HepG2 (cell line): ENCODE data around the gene NUTF2. TPM values are rescaled to one million over a fixed set of nuclear protein-coding genes. Genes with fewer than 3 reads are reported as not detected.

ENCODE experiments used
- ARID5B ChIP-seq: IDR thresholded peaks from 2 replicates; pipeline ENCODE4 v1.4.0; 2020; ENCODE audit warnings: mild to moderate bottlenecking, missing genetic modification reagents
- DNMT1 ChIP-seq: sonication (generic); formaldehyde crosslinking; IDR thresholded peaks from 2 replicates; pipeline ENCODE4 v1.5.1; 2020; ENCODE audit warnings: mild to moderate bottlenecking, missing genetic modification reagents
- ELF1 ChIP-seq: sonication (generic); formaldehyde crosslinking; IDR thresholded peaks from 2 replicates; pipeline ENCODE4 v1.4.0; 2020; ENCODE audit warnings: missing genetic modification reagents
- HMGXB4 ChIP-seq, 2 experiments: sonication (generic) in 1 of 2; formaldehyde crosslinking in 1 of 2; IDR thresholded peaks; 2 replicates each; pipeline versions ENCODE4 v1.4.0 to v1.6.1; 2018 to 2020; ENCODE audit warnings: missing genetic modification reagents in 2 of 2, borderline replicate concordance in 1 of 2, low read depth in 1 of 2, mild to moderate bottlenecking in 1 of 2, missing biosample characterization in 1 of 2
- HOXA7 ChIP-seq: sonication (generic); formaldehyde crosslinking; IDR thresholded peaks from 2 replicates; pipeline ENCODE4 v1.8.1; 2022; ENCODE audit warnings: mild to moderate bottlenecking, missing genetic modification reagents, moderate library complexity
- IKZF1 ChIP-seq: fragments of 450-650 bp; IDR thresholded peaks from 2 replicates; pipeline ENCODE4 v1.7.1; 2016
- MEIS1 ChIP-seq: sonication (generic); formaldehyde crosslinking; IDR thresholded peaks from 2 replicates; pipeline ENCODE4 v1.9.0; 2021; ENCODE audit warnings: mild to moderate bottlenecking, missing genetic modification reagents, moderate library complexity, borderline replicate concordance
- NFKBIZ ChIP-seq: IDR thresholded peaks from 2 replicates; pipeline ENCODE4 v1.6.1; 2018; ENCODE audit warnings: missing genetic modification reagents, missing compliant biosample characterization
- NONO ChIP-seq, 2 experiments: fragments of 450-650 bp in 1 of 2; sonication (generic) in 1 of 2; formaldehyde crosslinking in 1 of 2; IDR thresholded peaks in 1 of 2; conservative IDR thresholded peaks in 1 of 2; 2 replicates each; pipeline versions ENCODE4 v1.6.1 to v1.8.0; 2017 to 2022; ENCODE audit warnings: mild to moderate bottlenecking in 1 of 2, missing genetic modification reagents in 1 of 2, moderate library complexity in 1 of 2
- PBX3 ChIP-seq: sonication (generic); formaldehyde crosslinking; IDR thresholded peaks from 2 replicates; pipeline ENCODE4 v1.8.1; 2023; ENCODE audit warnings: missing genetic modification reagents, inconsistent platforms, borderline replicate concordance
- U2AF2 ChIP-seq: fragments of 200-400 bp; formaldehyde crosslinking; IDR thresholded peaks from 2 replicates; pipeline ENCODE4 v1.6.1; 2017; ENCODE audit warnings: low read depth, mild to moderate bottlenecking, low read length
- ZFP90 ChIP-seq: sonication (generic); formaldehyde crosslinking; IDR thresholded peaks from 2 replicates; pipeline ENCODE4 v1.8.0; 2022; ENCODE audit warnings: missing genetic modification reagents, mild to moderate bottlenecking, inconsistent platforms, borderline replicate concordance
- ZNF18 ChIP-seq: sonication (generic); formaldehyde crosslinking; IDR thresholded peaks from 2 replicates; pipeline ENCODE4 v1.8.0; 2022; ENCODE audit warnings: mild to moderate bottlenecking, missing genetic modification reagents; ENCODE audit not compliant: insufficient replicate concordance
- ZNF180 ChIP-seq: sonication (generic); formaldehyde crosslinking; IDR thresholded peaks from 2 replicates; pipeline ENCODE4 v1.4.0; 2020; ENCODE audit warnings: low read depth, missing genetic modification reagents, borderline replicate concordance
- ZNF331 ChIP-seq: sonication (generic); formaldehyde crosslinking; IDR thresholded peaks from 2 replicates; pipeline ENCODE4 v1.4.0; 2020; ENCODE audit warnings: missing genetic modification reagents
- ZNF704 ChIP-seq: sonication (generic); formaldehyde crosslinking; IDR thresholded peaks from 2 replicates; pipeline ENCODE4 v1.8.1; 2023; ENCODE audit warnings: mild to moderate bottlenecking, inconsistent platforms, moderate library complexity, missing genetic modification reagents, borderline replicate concordance
- ZNF772 ChIP-seq: sonication (generic); formaldehyde crosslinking; IDR thresholded peaks from 2 replicates; pipeline ENCODE4 v1.5.0; 2020; ENCODE audit warnings: mild to moderate bottlenecking, missing genetic modification reagents
- polyA plus RNA-seq, 8 experiments: library from polyadenylated mRNA; depleted of rRNA in 3 of 8; stranded (reverse) in 7 of 8; unstranded in 1 of 8; fragments of >200 nt; fragmentation: Illumina TruSeq in 4 of 8; extraction: Trizol in 4 of 8; gene quantifications; 2 replicates each; pipeline versions ENCODE4 v1.2.1 to v1.2.3, GENCODE V29; 2011 to 2016; ENCODE audit warnings: low read depth in 4 of 8, missing spikeins in 1 of 8, mixed read lengths in 1 of 8; ENCODE audit not compliant: insufficient read depth in 1 of 8
- total RNA-seq, 5 experiments: library from RNA; depleted of rRNA; stranded (reverse); fragments of >200 nt; fragmentation: Illumina TruSeq; extraction: Trizol; gene quantifications; 2 replicates each; pipeline ENCODE4 v1.2.3, GENCODE V29; 2016; ENCODE audit warnings: low read depth in 1 of 5

NUTF2 gene
- total and polyA plus RNA-seq, 2 of the 13 experiments (the other 11 are each of a cell fraction or from before 2014, with no cell fraction given), result 168 to 214 TPM

GRCh38 chr16:67842509-67843342, 4.0 kb upstream of the NUTF2 start (continued):
- no peak for TF ChIP-seq NONO (IDR thresholded peaks at IDR 0.05)
- TF ChIP-seq NONO (CRISPR knock-in tag; conservative IDR thresholded peaks at IDR 0.05), result peak; percentile 91
- TF ChIP-seq ARID5B (CRISPR knock-in tag), result peak; percentile 37; the same call in 1 of the 2 replicates
- TF ChIP-seq HOXA7 (CRISPR knock-in tag), result no peak
- no peak for TF ChIP-seq PBX3 (CRISPR knock-in tag)
- no peak; the same call in 1 of the 2 replicates for TF ChIP-seq ZNF180
- peak; percentile 36 for TF ChIP-seq MEIS1 (CRISPR knock-in tag)
- TF ChIP-seq IKZF1, result no peak
- TF ChIP-seq ZNF772, result peak; percentile 69; the same call in 1 of the 2 replicates
- peak; percentile 86 for TF ChIP-seq DNMT1
- TF ChIP-seq ELF1 (CRISPR knock-in tag), result 0 out of 2 replicates have a peak, but pooled peaks have one; percentile 11
- TF ChIP-seq ZNF704 (CRISPR knock-in tag), result peak; percentile 78
- peak; percentile 60 to 86 for TF ChIP-seq HMGXB4 (CRISPR knock-in tag; IDR thresholded peaks at IDR 0.05; ENCODE audit: borderline replicate concordance in 1 of 2, low read depth in 1 of 2)
- TF ChIP-seq ZNF18 (CRISPR knock-in tag), result peak; percentile 76
- peak; percentile 84; the same call in 1 of the 2 replicates for TF ChIP-seq ZFP90 (CRISPR knock-in tag)
- 0 out of 2 replicates have a peak, but pooled peaks have one; percentile 11 for TF ChIP-seq NFKBIZ (CRISPR knock-in tag)
- TF ChIP-seq U2AF2, result no peak
- no peak; the same call in none of the 2 replicates for TF ChIP-seq ZNF331 (CRISPR knock-in tag)
